ENCODE data around the gene HOXA3. TPM values are rescaled to one million over a fixed set of nuclear protein-coding genes. Genes with fewer than 3 reads are reported as not detected.

Gene HOXA3
- total and polyA plus RNA-seq, 10 donors = 0.51 to 6.1 (median 1.7) TPM

DNA sequence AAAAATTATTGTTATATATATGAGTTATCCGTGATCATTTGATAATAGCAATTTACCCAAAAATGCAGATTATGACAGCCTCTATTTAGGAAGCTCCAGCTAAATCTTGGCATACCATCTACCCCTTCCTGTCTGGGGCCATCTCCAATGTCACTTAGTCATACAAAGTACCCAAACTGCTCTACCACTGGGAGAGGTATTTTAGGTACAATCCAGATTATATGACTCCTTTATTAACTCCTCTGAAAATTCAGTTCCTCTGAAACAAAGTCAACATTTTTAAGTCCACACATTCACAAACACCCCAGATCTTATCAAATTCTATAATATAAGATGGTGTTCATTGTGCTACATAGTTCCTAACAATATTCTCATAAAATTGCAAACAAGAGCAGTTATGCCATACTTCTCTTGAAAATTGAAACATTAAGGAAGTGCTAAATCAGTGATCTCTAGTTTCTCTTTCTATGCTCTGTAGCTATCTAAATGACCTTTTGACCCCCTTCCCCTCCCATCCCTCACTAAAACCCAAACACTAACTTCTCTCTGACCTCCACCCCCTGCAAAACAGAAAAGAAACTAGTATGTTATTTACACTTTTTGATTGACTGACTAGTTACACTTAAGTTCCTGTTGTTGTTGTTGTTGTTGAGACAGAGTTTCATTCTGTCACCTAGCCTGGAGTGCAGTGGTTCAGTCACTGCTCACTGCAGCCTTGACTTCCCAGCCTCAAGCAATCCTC is 73.0 kb downstream of the HOXA3 start:
- peaks cover 0 to 8% (median 0%) of the 10 kb centered on the region in 6 donors for H3K4me1 ChIP-seq
- H3K9me3 ChIP-seq = peaks cover 0 to 6% (median 0%) of the 10 kb centered on the region in 8 donors
- peak overlapping the region in 1 of 8 donors; percentile 14 for H3K27ac ChIP-seq
- peaks cover 0 to 6% (median 0%) of the 10 kb centered on the region in 7 donors for H3K27me3 ChIP-seq (replicated peaks in 1 of 7)
- DNase-seq = no peak
- intact Hi-C loops (cut with DNase I; ENCODE audit: low total_unique reads) = no loop called here
- no peak overlapping the region for H3K4me3 ChIP-seq
- 91 to 100% (median 95%) methylated on average over 1 of the region's 1 CpG for WGBS, 5 donors
- TF ChIP-seq POLR2A (IDR thresholded peaks at IDR 0.05) = no peak
- TF ChIP-seq POLR2AphosphoS5 (IDR thresholded peaks at IDR 0.05) = no peak
- TF ChIP-seq, protein P1, sequence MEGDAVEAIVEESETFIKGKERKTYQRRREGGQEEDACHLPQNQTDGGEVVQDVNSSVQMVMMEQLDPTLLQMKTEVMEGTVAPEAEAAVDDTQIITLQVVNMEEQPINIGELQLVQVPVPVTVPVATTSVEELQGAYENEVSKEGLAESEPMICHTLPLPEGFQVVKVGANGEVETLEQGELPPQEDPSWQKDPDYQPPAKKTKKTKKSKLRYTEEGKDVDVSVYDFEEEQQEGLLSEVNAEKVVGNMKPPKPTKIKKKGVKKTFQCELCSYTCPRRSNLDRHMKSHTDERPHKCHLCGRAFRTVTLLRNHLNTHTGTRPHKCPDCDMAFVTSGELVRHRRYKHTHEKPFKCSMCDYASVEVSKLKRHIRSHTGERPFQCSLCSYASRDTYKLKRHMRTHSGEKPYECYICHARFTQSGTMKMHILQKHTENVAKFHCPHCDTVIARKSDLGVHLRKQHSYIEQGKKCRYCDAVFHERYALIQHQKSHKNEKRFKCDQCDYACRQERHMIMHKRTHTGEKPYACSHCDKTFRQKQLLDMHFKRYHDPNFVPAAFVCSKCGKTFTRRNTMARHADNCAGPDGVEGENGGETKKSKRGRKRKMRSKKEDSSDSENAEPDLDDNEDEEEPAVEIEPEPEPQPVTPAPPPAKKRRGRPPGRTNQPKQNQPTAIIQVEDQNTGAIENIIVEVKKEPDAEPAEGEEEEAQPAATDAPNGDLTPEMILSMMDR (IDR thresholded peaks at IDR 0.05 in 8 of 11, conservative IDR thresholded peaks at IDR 0.05 in 3 of 11) = no peak
- H3K36me3 ChIP-seq = no peaks in the 10 kb centered on the region

DNA sequence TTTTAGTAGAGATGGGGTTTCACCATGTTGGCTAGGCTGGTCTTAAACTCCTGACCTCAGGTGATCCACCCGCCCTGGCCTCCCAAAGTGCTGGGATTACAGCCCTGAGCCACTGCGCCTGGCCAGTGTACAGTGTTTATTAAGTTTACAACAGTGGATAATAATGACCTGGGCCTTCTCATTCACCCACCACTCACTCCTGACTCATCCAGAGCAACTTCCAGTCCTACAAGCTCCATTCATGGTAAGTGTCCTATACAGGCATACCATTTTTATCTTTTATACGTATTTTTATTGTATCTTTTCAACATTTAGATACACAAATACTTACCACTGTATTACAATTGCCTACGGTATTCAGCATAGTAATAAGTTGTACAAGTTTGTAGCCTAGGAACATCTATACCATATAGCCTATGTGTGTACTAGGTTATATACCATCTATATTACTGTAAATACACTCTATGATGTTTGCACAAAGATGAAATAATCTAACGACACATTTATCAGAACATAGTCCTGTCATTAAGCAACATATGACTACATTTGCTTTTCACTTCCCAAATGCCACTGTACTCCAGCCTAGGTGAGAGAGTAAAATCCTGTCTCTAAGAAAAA is 73.7 kb downstream of the HOXA3 start:
- peaks cover 0 to 6% (median 0%) of the 10 kb centered on the region in 7 donors for H3K27me3 ChIP-seq (replicated peaks in 1 of 7)
- WGBS, 5 donors = 92 to 97% (median 93%) methylated on average over 5 of the region's 5 CpGs
- intact Hi-C loops (cut with DNase I; ENCODE audit: low total_unique reads) = no loop called here
- DNase-seq = no peak
- peaks cover 0 to 6% (median 0%) of the 10 kb centered on the region in 8 donors for H3K9me3 ChIP-seq
- H3K4me1 ChIP-seq = peaks cover 0 to 8% (median 0%) of the 10 kb centered on the region in 6 donors
- H3K36me3 ChIP-seq = no peaks in the 10 kb centered on the region
- TF ChIP-seq, protein P1 (IDR thresholded peaks at IDR 0.05 in 8 of 11, conservative IDR thresholded peaks at IDR 0.05 in 3 of 11) = no peak
- TF ChIP-seq POLR2A (IDR thresholded peaks at IDR 0.05) = no peak
- TF ChIP-seq POLR2AphosphoS5 (IDR thresholded peaks at IDR 0.05) = no peak
- H3K27ac ChIP-seq = no peak overlapping the region
- H3K4me3 ChIP-seq = no peak overlapping the region

DNA sequence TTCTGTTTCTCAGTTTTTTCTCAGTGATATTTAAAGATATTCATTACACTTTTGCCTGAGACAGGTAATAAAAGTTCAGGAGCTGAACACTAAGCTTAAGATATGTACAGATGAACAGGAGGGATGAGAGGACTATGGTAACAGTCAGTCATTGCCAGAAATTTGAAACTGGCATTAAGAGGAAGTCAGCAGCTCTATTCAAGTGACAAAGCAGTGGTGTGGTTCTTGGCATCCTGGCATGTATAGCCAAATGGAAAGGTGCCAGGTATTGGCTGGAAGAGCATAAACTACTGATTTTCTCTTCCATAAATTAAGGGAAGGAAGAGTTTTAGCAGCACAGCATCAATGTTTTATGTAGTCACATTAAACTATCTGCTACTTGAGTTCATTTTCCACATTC is 79.3 kb downstream of the HOXA3 start:
- Histone ChIP-seq H3K4me3 (no peak overlapping the region), H3K4me1 (no peaks in the 10 kb centered on the region), H3K36me3 (no peaks in the 10 kb centered on the region), H3K9me3 (peaks cover 0 to 6% (median 0%) of the 10 kb centered on the region in 8 donors), H3K27me3 (replicated peaks in 1 of 7) (peaks cover 0 to 6% (median 0%) of the 10 kb centered on the region in 7 donors), H3K27ac (no peak overlapping the region)
- intact Hi-C loops (cut with DNase I; ENCODE audit: low total_unique reads) = no loop called here
- DNase-seq = no peak
- TF ChIP-seq, protein P1 (IDR thresholded peaks at IDR 0.05 in 8 of 11, conservative IDR thresholded peaks at IDR 0.05 in 3 of 11) = no peak
- no peak for TF ChIP-seq POLR2AphosphoS5 (IDR thresholded peaks at IDR 0.05)
- TF ChIP-seq POLR2A (IDR thresholded peaks at IDR 0.05) = no peak

Data from spleen (tissue), 11 donors.